ENCODE results near the gene METTL27.
"Not testable (repeated sequence)": the region's sequence is repeated elsewhere in the genome, so short reads cannot be mapped to it uniquely, and the experiment has no call there.

The METTL27 gene

GRCh38 chr7:73823873-73824592 lies 18.3 kb downstream of the METTL27 start:
- DNase-seq (ENCODE audit: insufficient read length, low spot score) = no peak
- no peak for TF ChIP-seq POLR2A (IDR thresholded peaks at IDR 0.05; ENCODE audit: low read depth, low read length)
- no peak for FAIRE-seq

GRCh38 chr7:73823257-73823656 lies 19.1 kb downstream of the METTL27 start:
- TF ChIP-seq POLR2A (IDR thresholded peaks at IDR 0.05; ENCODE audit: low read depth, low read length) = no peak
- FAIRE-seq = no peak
- DNase-seq (ENCODE audit: insufficient read length, low spot score) = no peak

GRCh38 chr7:73822319-73823173 lies 19.8 kb downstream of the METTL27 start:
- DNase-seq (ENCODE audit: insufficient read length, low spot score) (peak; percentile 96), FAIRE-seq (peak; percentile 74)
- no peak for TF ChIP-seq POLR2A (IDR thresholded peaks at IDR 0.05; ENCODE audit: low read depth, low read length)

- FAIRE-seq; DNase-seq (ENCODE audit: insufficient read length, low spot score): not testable (repeated sequence)
Measured at GRCh38 chr7:73821597-73822285, 20.6 kb downstream of the METTL27 start.

GRCh38 chr7:73820013-73820412 lies 22.3 kb downstream of the METTL27 start:
- DNase-seq (ENCODE audit: insufficient read length, low spot score) = no peak
- no peak for TF ChIP-seq POLR2A (IDR thresholded peaks at IDR 0.05; ENCODE audit: low read depth, low read length)
- no peak for FAIRE-seq

GRCh38 chr7:73817121-73817520 lies 25.2 kb downstream of the METTL27 start:
- no peak for DNase-seq (ENCODE audit: insufficient read length, low spot score)
- FAIRE-seq = no peak
- no peak for TF ChIP-seq POLR2A (IDR thresholded peaks at IDR 0.05; ENCODE audit: low read depth, low read length)

- TF ChIP-seq POLR2A (IDR thresholded peaks at IDR 0.05; ENCODE audit: low read depth, low read length) = no peak
Measured at GRCh38 chr7:73815436-73815835, 26.9 kb downstream of the METTL27 start.

GRCh38 chr7:73812996-73813395 lies 29.3 kb downstream of the METTL27 start:
- TF ChIP-seq POLR2A (IDR thresholded peaks at IDR 0.05; ENCODE audit: low read depth, low read length) = no peak
- DNase-seq (ENCODE audit: insufficient read length, low spot score) = no peak
- FAIRE-seq = no peak

More at GRCh38 chr7:73815436-73815835, 26.9 kb downstream of the METTL27 start:
- DNase-seq (ENCODE audit: insufficient read length, low spot score) = no peak
- FAIRE-seq = no peak

GRCh38 chr7:73811760-73812168 lies 30.6 kb downstream of the METTL27 start:
- TF ChIP-seq POLR2A (IDR thresholded peaks at IDR 0.05; ENCODE audit: low read depth, low read length) = no peak
- FAIRE-seq (no peak), DNase-seq (ENCODE audit: insufficient read length, low spot score) (no peak)

GRCh38 chr7:73810998-73811360 lies 31.3 kb downstream of the METTL27 start:
- TF ChIP-seq POLR2A (IDR thresholded peaks at IDR 0.05; ENCODE audit: low read depth, low read length) = no peak
- no peak for DNase-seq (ENCODE audit: insufficient read length, low spot score)
- no peak for FAIRE-seq

GRCh38 chr7:73809467-73809951 lies 32.8 kb downstream of the METTL27 start:
- DNase-seq (ENCODE audit: insufficient read length, low spot score) (no peak), FAIRE-seq (no peak)
- TF ChIP-seq POLR2A (IDR thresholded peaks at IDR 0.05; ENCODE audit: low read depth, low read length) = no peak

GRCh38 chr7:73802459-73802858 lies 39.9 kb downstream of the METTL27 start:
- TF ChIP-seq POLR2A (IDR thresholded peaks at IDR 0.05; ENCODE audit: low read depth, low read length) = no peak
- FAIRE-seq = no peak
- no peak for DNase-seq (ENCODE audit: insufficient read length, low spot score)

GRCh38 chr7:73801577-73801976 lies 40.7 kb downstream of the METTL27 start:
- FAIRE-seq (no peak), DNase-seq (ENCODE audit: insufficient read length, low spot score) (no peak)
- TF ChIP-seq POLR2A (IDR thresholded peaks at IDR 0.05; ENCODE audit: low read depth, low read length) = no peak
